PFSK-1 (cell line): Measurements from ENCODE around the gene MRI1.

Experiments
- FOXP2 ChIP-seq: optimal IDR thresholded peaks from 2 replicates; pipeline ENCODE3; 2011; ENCODE audit warnings: borderline replicate concordance, control low read depth, inconsistent platforms; ENCODE audit not compliant: insufficient read depth; ENCODE audit errors: extremely low read length, extremely low read depth
- POLR2AphosphoS5 ChIP-seq: IDR thresholded peaks from 2 replicates; pipeline ENCODE4 v1.6.1; 2012; ENCODE audit warnings: low read depth, mild to moderate bottlenecking, control low read depth, low read length, moderate library complexity
- SIN3A ChIP-seq: IDR thresholded peaks from 2 replicates; pipeline ENCODE4 v1.6.1; 2012; ENCODE audit warnings: mild to moderate bottlenecking, low read length, moderate library complexity, borderline replicate concordance; ENCODE audit not compliant: insufficient read depth
- TAF1 ChIP-seq: IDR thresholded peaks from 2 replicates; pipeline ENCODE4 v1.6.1; 2012; ENCODE audit warnings: low read length, control low read depth, borderline replicate concordance; ENCODE audit not compliant: insufficient read depth
- TF ChIP-seq, protein P1 (sequence below), 2 experiments: IDR thresholded peaks; 2 replicates each; pipeline versions ENCODE4 v1.6.1 to v1.8.0; 2011 to 2012; ENCODE audit warnings: low read depth in 2 of 2, low read length in 2 of 2, control low read depth in 1 of 2, inconsistent platforms in 1 of 2, mild to moderate bottlenecking in 1 of 2, moderate library complexity in 1 of 2; ENCODE audit not compliant: insufficient read depth in 1 of 2

MRI1 gene

DNA sequence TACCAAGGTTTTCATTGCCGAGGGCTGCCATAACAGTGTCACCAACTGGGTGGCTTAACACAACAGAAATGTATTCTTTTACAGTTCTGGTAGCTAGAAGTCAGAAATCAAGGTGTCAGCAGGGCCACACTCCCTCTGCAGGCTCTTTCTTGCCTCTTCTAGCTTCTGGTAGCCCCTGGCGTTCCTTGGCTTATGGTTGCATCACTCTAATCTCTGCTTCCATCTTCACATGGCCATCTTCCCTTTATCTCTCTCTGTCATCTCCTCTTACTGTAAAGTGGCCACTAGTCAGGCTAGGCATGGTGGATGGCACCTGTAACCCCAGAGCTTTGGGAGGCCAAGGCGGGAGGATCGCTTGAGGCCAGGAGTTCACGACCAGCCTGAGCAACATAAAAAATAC, 38.0 kb upstream of the MRI1 start:
- TF ChIP-seq POLR2AphosphoS5 (no peak), SIN3A (no peak), TAF1 (no peak), FOXP2 (no peak)
- TF ChIP-seq, protein P1, sequence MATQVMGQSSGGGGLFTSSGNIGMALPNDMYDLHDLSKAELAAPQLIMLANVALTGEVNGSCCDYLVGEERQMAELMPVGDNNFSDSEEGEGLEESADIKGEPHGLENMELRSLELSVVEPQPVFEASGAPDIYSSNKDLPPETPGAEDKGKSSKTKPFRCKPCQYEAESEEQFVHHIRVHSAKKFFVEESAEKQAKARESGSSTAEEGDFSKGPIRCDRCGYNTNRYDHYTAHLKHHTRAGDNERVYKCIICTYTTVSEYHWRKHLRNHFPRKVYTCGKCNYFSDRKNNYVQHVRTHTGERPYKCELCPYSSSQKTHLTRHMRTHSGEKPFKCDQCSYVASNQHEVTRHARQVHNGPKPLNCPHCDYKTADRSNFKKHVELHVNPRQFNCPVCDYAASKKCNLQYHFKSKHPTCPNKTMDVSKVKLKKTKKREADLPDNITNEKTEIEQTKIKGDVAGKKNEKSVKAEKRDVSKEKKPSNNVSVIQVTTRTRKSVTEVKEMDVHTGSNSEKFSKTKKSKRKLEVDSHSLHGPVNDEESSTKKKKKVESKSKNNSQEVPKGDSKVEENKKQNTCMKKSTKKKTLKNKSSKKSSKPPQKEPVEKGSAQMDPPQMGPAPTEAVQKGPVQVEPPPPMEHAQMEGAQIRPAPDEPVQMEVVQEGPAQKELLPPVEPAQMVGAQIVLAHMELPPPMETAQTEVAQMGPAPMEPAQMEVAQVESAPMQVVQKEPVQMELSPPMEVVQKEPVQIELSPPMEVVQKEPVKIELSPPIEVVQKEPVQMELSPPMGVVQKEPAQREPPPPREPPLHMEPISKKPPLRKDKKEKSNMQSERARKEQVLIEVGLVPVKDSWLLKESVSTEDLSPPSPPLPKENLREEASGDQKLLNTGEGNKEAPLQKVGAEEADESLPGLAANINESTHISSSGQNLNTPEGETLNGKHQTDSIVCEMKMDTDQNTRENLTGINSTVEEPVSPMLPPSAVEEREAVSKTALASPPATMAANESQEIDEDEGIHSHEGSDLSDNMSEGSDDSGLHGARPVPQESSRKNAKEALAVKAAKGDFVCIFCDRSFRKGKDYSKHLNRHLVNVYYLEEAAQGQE (IDR thresholded peaks at IDR 0.05; ENCODE audit: insufficient read depth in 1 of 2, low read depth in 2 of 2, low read length in 2 of 2): no peak

DNA sequence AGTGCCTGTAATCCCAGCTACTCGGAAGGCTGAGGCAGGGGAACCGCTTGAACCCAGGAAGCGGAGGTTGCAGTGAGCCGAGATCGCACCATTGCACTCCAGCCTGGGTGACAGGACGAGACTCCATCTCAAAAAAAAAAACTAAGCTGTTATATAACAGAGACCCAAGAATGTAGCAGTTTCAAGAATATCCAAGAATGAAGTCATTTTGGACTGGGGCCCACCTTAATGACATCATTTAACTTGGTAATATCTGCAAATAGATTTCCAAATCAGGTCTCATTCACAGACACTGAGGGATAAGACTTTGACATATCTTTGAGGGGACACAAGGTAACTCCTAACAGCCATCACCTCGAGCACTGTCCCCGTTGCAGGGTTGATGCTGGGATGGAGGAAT, 36.5 kb upstream of the MRI1 start:
- TF ChIP-seq POLR2AphosphoS5: no peak
- TF ChIP-seq, protein P1 (IDR thresholded peaks at IDR 0.05; ENCODE audit: insufficient read depth in 1 of 2, low read depth in 2 of 2, low read length in 2 of 2): no peak
- TF ChIP-seq TAF1: no peak
- TF ChIP-seq FOXP2: no peak
- no peak for TF ChIP-seq SIN3A

DNA sequence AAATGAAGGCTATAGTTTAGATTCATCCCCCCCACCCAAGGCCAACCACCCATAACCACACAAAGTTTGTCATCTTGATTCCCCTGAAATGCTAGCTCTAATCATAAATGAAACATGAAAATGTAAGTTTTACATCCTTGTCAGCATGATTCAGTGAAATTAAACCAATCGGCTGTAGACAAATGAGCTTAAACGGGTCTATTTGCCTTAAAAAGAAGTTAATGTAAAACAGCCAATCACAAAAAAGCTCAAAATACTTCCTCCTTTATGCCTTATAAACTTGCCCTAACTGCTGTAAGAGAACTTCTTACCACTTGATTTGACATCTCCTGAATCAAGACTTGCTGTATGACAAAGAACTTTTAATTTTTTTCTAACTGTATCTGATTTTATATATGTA, 34.5 kb upstream of the MRI1 start:
- TF ChIP-seq FOXP2 (no peak), TAF1 (no peak), POLR2AphosphoS5 (no peak), SIN3A (no peak)
- TF ChIP-seq, protein P1 (IDR thresholded peaks at IDR 0.05; ENCODE audit: insufficient read depth in 1 of 2, low read depth in 2 of 2, low read length in 2 of 2): no peak

DNA sequence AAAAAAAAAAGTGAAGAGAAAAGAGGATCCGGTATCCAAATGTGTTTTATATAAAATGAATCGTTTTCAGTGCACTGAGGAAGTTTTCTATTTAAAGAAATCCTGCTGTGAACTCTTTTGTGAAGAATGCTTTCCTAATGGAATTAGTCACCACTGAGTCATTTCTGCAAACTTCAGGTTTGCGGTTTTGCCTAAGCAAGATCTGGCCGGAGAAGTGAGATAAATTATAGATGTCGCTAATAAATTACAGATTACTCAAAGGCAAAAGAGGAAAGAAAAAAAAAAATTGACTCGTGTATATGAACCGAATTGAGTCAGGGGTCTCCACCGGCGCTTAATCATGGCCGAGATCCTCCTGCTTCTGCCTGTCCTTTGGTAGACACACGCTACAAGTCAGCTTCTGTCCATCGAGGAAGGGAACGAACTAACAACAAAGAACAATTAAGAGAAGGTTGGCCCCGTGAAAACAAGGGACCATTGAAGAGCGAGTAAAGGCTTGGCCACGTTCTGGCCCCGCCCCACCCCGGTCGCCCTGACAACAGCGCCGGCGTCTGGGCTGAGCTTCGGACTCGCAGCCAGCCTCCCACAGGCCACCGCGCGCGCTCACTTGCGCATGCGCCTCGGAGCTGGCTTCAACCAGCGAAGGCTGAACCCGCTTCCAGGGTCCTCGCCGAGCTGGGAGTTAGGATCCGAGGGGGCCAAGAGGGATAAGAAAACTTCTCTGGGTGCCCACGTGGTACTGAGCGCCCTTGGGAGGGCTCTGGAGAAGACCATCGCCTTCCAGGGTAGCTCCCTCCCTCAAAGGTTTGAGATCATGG, 33.0 kb upstream of the MRI1 start:
- TF ChIP-seq SIN3A: peak; percentile 47; the same call in 1 of the 2 replicates
- TF ChIP-seq POLR2AphosphoS5: peak; percentile 96
- TF ChIP-seq, protein P1 (IDR thresholded peaks at IDR 0.05; ENCODE audit: insufficient read depth in 1 of 2, low read depth in 2 of 2, low read length in 2 of 2): no peak
- TF ChIP-seq FOXP2: peak; percentile 75
- peak; percentile 46; the same call in 1 of the 2 replicates for TF ChIP-seq TAF1

DNA sequence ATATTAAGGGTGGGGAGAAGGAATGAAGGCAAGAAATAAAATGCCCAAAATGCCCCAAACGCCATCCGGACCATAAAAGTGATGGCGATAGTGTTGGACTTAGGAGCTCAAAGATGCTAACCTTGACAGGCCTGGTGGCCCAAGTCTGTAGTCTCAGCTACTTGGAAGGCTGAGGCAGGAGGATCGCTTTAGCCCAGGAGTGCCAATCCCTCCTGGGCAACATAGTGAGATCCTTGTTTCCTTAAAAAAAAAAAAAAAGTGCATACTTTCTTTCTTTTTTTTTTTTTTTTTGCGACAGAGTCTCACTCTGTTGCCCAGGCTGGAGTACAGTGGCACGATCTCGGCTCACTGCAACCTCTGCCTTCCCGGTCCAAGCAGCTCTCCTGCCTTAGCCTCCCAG, 32.0 kb upstream of the MRI1 start:
- no peak for TF ChIP-seq TAF1
- no peak for TF ChIP-seq FOXP2
- TF ChIP-seq, protein P1 (IDR thresholded peaks at IDR 0.05; ENCODE audit: insufficient read depth in 1 of 2, low read depth in 2 of 2, low read length in 2 of 2): no peak
- no peak for TF ChIP-seq POLR2AphosphoS5
- no peak for TF ChIP-seq SIN3A
